Keratinocyte (primary cell): ENCODE data around the gene OGG1. TPM values are rescaled to one million over a fixed set of nuclear protein-coding genes. Genes with fewer than 3 reads are reported as not detected.

Experiments
- DNase-seq: peaks from one replicate; pipeline ENCODE4 v3.0.0-alpha.2; 2011; ENCODE audit warnings: low read depth, missing footprints, low spot score
- FAIRE-seq: peaks from 2 replicates; lab custom pipeline; 2011; peaks lifted over from hg19 to GRCh38; lab: Jason Lieb, UNC
- H2AFZ ChIP-seq: 2 replicates; pipeline ENCODE4 v1.6.0; 2012; ENCODE audit warnings: low read length, control low read depth, inconsistent platforms; ENCODE audit not compliant: control insufficient read depth
- H3K27ac ChIP-seq: 2 replicates; pipeline ENCODE4 v1.5.1; 2011; ENCODE audit warnings: low read length; ENCODE audit not compliant: control insufficient read depth, insufficient read depth
- H3K27me3 ChIP-seq: 3 replicates; pipeline ENCODE4 v1.6.0; 2011; ENCODE audit warnings: low read length; ENCODE audit not compliant: control insufficient read depth, insufficient read depth; ENCODE audit errors: extremely low read depth
- H3K36me3 ChIP-seq, 2 experiments: 2 replicates in 1 of 2; 3 replicates in 1 of 2; pipeline ENCODE4 v1.5.1; 2011; ENCODE audit warnings: low read length in 2 of 2, mild to moderate bottlenecking in 1 of 2; ENCODE audit not compliant: control insufficient read depth in 2 of 2, insufficient read depth in 2 of 2; ENCODE audit errors: extremely low read depth in 1 of 2
- H3K4me1 ChIP-seq: 3 replicates; pipeline ENCODE4 v1.5.1; 2011; ENCODE audit warnings: low read length; ENCODE audit not compliant: control insufficient read depth, insufficient read depth; ENCODE audit errors: extremely low read depth
- H3K4me2 ChIP-seq: 3 replicates; pipeline ENCODE4 v1.6.0; 2011; ENCODE audit warnings: low read depth, low read length; ENCODE audit not compliant: control insufficient read depth, insufficient read depth; ENCODE audit errors: extremely low read depth
- H3K4me3 ChIP-seq, 3 experiments: fragments of 200-600 bp in 1 of 3; sonication (generic) in 1 of 3; 2 replicates in 2 of 3; 3 replicates in 1 of 3; pipeline ENCODE4 v1.5.1; 2011 to 2016; ENCODE audit warnings: low read length in 3 of 3, mild to moderate bottlenecking in 3 of 3, control low read depth in 2 of 3, inconsistent platforms in 1 of 3, low read depth in 1 of 3, mixed read lengths in 1 of 3, mixed run types in 1 of 3, moderate library complexity in 1 of 3; ENCODE audit not compliant: control insufficient read depth in 2 of 3, insufficient read depth in 2 of 3; ENCODE audit errors: extremely low read depth in 1 of 3
- H3K79me2 ChIP-seq: 2 replicates; pipeline ENCODE4 v1.6.0; 2012; ENCODE audit warnings: low read length; ENCODE audit not compliant: control insufficient read depth, insufficient read depth
- H3K9ac ChIP-seq: 3 replicates; pipeline ENCODE4 v1.6.0; 2011; ENCODE audit warnings: low read length; ENCODE audit not compliant: control insufficient read depth, insufficient read depth; ENCODE audit errors: extremely low read depth
- H3K9me1 ChIP-seq: 3 replicates; pipeline ENCODE4 v1.6.0; 2011; ENCODE audit warnings: low read length; ENCODE audit not compliant: control insufficient read depth, insufficient read depth; ENCODE audit errors: extremely low read depth
- H3K9me3 ChIP-seq: 2 replicates; pipeline ENCODE4 v1.5.1; 2012; ENCODE audit warnings: low read depth, low read length; ENCODE audit not compliant: control insufficient read depth
- H4K20me1 ChIP-seq: 3 replicates; pipeline ENCODE4 v1.6.0; 2011; ENCODE audit warnings: low read length; ENCODE audit not compliant: control insufficient read depth, insufficient read depth; ENCODE audit errors: extremely low read depth
- EZH2 ChIP-seq: IDR thresholded peaks from one replicate; pipeline ENCODE4 v1.6.1; 2012; ENCODE audit warnings: inconsistent platforms, mild to moderate bottlenecking, low read length, moderate library complexity
- dilution Hi-C: fragments of 300-500 bp; cut with MboI; formaldehyde crosslinking; loops from one replicate; pipeline ENCODE4 v1.7.0; 2020; ENCODE audit warnings: low sequenced_read_pairs; ENCODE audit not compliant: extremely low pct_ligation_motif_present
- polyA plus RNA-seq, 5 experiments: library from polyadenylated mRNA; depleted of rRNA in 3 of 5; stranded (reverse) in 3 of 5; stranded (forward) in 1 of 5; unstranded in 1 of 5; fragments of >200 nt; gene quantifications; 1 replicate in 1 of 5; 2 replicates in 3 of 5; 3 replicates in 1 of 5; pipeline versions ENCODE4 v1.2.1 to v1.2.3, GENCODE V29; 2011 to 2012; ENCODE audit warnings: missing spikeins in 2 of 5, low read depth in 1 of 5, low replicate concordance in 1 of 5
- TF ChIP-seq, protein P1 (sequence below), 3 experiments: IDR thresholded peaks in 1 of 3; conservative IDR thresholded peaks in 1 of 3; optimal IDR thresholded peaks in 1 of 3; 2 replicates in 2 of 3; 3 replicates in 1 of 3; pipeline versions ENCODE3 to v1.5.1; 2011; ENCODE audit warnings: low read length in 3 of 3, mild to moderate bottlenecking in 3 of 3, moderate library complexity in 2 of 3, control low read depth in 1 of 3, inconsistent platforms in 1 of 3; ENCODE audit not compliant: insufficient read depth in 2 of 3; ENCODE audit errors: extremely low read depth in 1 of 3

The OGG1 gene
- polyA plus RNA-seq, 1 donor (not counting 4 experiments of a cell fraction or from before 2014, with no cell fraction given), result 17.5 TPM

DNA sequence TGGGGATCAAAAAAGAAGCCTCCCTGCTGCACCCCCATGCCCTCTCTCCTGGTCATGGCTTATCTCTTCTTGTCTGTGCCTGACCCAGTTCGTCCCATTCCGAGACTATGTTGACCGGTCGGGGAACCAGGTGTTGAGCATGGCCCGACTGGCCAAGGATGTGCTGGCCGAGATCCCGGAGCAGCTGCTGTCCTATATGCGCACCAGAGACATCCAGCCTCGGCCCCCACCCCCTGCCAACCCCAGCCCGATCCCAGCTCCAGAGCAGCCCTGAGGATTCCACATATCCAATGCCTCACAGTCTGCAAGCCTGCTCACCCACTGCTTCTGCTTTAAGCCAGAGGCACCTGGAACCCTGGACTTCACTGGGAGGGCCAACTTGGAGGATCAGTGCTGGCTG lies 20.3 kb upstream of the OGG1 start:
- no peak overlapping the region for H3K27ac ChIP-seq
- DNase-seq (no peak), FAIRE-seq (no peak)
- no peaks in the 10 kb centered on the region for H3K9me1 ChIP-seq
- H3K27me3 ChIP-seq, result no peaks in the 10 kb centered on the region
- peaks cover 28% of the 10 kb centered on the region for H3K79me2 ChIP-seq
- no peak overlapping the region for H3K4me2 ChIP-seq
- TF ChIP-seq EZH2, result no peak
- TF ChIP-seq, protein P1, sequence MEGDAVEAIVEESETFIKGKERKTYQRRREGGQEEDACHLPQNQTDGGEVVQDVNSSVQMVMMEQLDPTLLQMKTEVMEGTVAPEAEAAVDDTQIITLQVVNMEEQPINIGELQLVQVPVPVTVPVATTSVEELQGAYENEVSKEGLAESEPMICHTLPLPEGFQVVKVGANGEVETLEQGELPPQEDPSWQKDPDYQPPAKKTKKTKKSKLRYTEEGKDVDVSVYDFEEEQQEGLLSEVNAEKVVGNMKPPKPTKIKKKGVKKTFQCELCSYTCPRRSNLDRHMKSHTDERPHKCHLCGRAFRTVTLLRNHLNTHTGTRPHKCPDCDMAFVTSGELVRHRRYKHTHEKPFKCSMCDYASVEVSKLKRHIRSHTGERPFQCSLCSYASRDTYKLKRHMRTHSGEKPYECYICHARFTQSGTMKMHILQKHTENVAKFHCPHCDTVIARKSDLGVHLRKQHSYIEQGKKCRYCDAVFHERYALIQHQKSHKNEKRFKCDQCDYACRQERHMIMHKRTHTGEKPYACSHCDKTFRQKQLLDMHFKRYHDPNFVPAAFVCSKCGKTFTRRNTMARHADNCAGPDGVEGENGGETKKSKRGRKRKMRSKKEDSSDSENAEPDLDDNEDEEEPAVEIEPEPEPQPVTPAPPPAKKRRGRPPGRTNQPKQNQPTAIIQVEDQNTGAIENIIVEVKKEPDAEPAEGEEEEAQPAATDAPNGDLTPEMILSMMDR (optimal IDR thresholded peaks at IDR 0.05 in 1 of 3, IDR thresholded peaks at IDR 0.05 in 1 of 3, conservative IDR thresholded peaks at IDR 0.05 in 1 of 3; ENCODE audit: extremely low read depth in 1 of 3, insufficient read depth in 2 of 3, low read length in 3 of 3), result no peak
- peaks cover 6% of the 10 kb centered on the region for H4K20me1 ChIP-seq
- H3K9ac ChIP-seq, result no peak overlapping the region
- H3K4me3 ChIP-seq, result no peak overlapping the region
- H3K36me3 ChIP-seq, result peaks cover 3 to 5% of the 10 kb centered on the region in 2 experiments
- no peak overlapping the region for H2AFZ ChIP-seq
- peaks cover 15% of the 10 kb centered on the region for H3K4me1 ChIP-seq
- dilution Hi-C loops, result no loop called here
- H3K9me3 ChIP-seq, result no peaks in the 10 kb centered on the region

DNA sequence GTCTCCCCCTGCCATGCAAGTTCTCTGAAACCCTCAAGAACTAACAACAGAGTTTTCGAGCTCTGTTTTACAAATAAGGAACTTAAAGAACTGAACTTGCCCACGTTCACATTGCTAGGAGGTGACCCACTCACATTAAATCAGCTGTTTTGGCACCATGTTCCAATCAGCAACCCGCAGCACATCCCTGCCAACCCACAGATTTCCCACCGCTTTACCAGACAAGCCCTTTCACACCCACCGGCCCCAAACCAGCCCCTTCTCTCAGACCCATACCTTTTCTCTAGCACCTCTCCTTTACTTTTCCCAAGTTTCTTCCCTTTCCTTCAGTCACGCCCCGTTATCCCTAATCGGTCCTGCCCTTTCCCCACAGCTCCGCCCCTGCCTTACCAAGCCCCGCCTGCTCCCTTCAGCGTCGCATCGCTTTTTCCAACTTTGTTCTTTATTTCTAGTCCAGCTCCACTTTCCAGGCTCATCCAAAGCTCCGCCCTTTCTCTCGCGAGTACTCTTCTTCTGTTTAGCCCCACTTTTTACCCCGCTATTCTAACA lies 19.0 kb upstream of the OGG1 start:
- FAIRE-seq (no peak), DNase-seq (no peak)
- TF ChIP-seq, protein P1 (optimal IDR thresholded peaks at IDR 0.05 in 1 of 3, IDR thresholded peaks at IDR 0.05 in 1 of 3, conservative IDR thresholded peaks at IDR 0.05 in 1 of 3; ENCODE audit: extremely low read depth in 1 of 3, insufficient read depth in 2 of 3, low read length in 3 of 3), result no peak
- no peak for TF ChIP-seq EZH2
- Histone ChIP-seq H3K9me3 (no peaks in the 10 kb centered on the region), H3K9me1 (no peaks in the 10 kb centered on the region), H3K79me2 (peaks cover 33% of the 10 kb centered on the region), H3K4me3 (peak overlapping the region; percentile 51 to 73 (median 61)), H3K36me3 (peaks cover 9 to 11% of the 10 kb centered on the region in 2 experiments), H2AFZ (peak overlapping the region; percentile 59), H3K27me3 (no peaks in the 10 kb centered on the region), H3K4me2 (peak overlapping the region; percentile 82), H3K4me1 (peaks cover 15% of the 10 kb centered on the region), H4K20me1 (peaks cover 6% of the 10 kb centered on the region), H3K9ac (peak overlapping the region; percentile 98), H3K27ac (peak overlapping the region; percentile 45)
- dilution Hi-C loops, result no loop called here
